Lower lobe of right lung (tissue), 2 donors: ENCODE results near the gene HSBP1L1. TPM values are rescaled to one million over a fixed set of nuclear protein-coding genes. Genes with fewer than 3 reads are reported as not detected.

Experiments used
- ATAC-seq, 2 donors: fragments of 200-7000 bp; cut with Tn5 transposase; one replicate each; pipeline ENCODE4 v1.9.1; 2020 to 2022; ENCODE audit warnings: mild to moderate bottlenecking in 2 of 2, moderate library complexity in 2 of 2
- DNase-seq: peaks from one replicate; pipeline ENCODE4 v3.0.0-alpha.2; 2020
- H3K27ac ChIP-seq: fragments of 200-600 bp; one replicate; pipeline ENCODE4 v1.8.0; 2022
- H3K27me3 ChIP-seq: fragments of 200-600 bp; one replicate; pipeline ENCODE4 v1.8.0; 2022; ENCODE audit warnings: low read depth
- H3K36me3 ChIP-seq: fragments of 200-600 bp; one replicate; pipeline ENCODE4 v1.8.0; 2022; ENCODE audit warnings: mild to moderate bottlenecking
- H3K4me1 ChIP-seq: fragments of 200-600 bp; one replicate; pipeline ENCODE4 v1.8.0; 2022
- H3K4me3 ChIP-seq: fragments of 200-600 bp; one replicate; pipeline ENCODE4 v1.8.0; 2022; ENCODE audit warnings: mild to moderate bottlenecking
- H3K9me3 ChIP-seq: fragments of 200-600 bp; one replicate; pipeline ENCODE4 v1.8.0; 2022
- CTCF ChIP-seq: fragments of 200-600 bp; IDR thresholded peaks from one replicate; pipeline ENCODE4 v1.8.0; 2022; ENCODE audit warnings: antibody characterized with exemption, mild to moderate bottlenecking
- intact Hi-C: fragments of 100-400 bp; cut with DNase I; formaldehyde crosslinking; loops from one replicate; pipeline ENCODE4 v1.11.0; 2022
- total RNA-seq: library from RNA; stranded (reverse); fragmentation: NEBNext Ultra II Directional; extraction: Animal tissue kit (Norgen Biotek cat#: 25700); gene quantifications from one replicate; pipeline ENCODE4 v1.2.1, GENCODE V29; 2021
- donor health status: DM: no; HTN: yes; CAD: no; lungs with severe emphysema.

HSBP1L1 gene
- total RNA-seq, 1 donor from 2014 or later: 46.6 TPM

GRCh38 chr18:79917169-79917852 is 47.1 kb upstream of the HSBP1L1 start:
- TF ChIP-seq CTCF: no peak
- no peaks in the 10 kb centered on the region for H3K4me1 ChIP-seq
- no peaks in the 10 kb centered on the region for H3K27me3 ChIP-seq
- DNase-seq (peak; percentile 36), ATAC-seq (peak in 1 of 2 donors; percentile 4)
- no peak overlapping the region for H3K27ac ChIP-seq
- peaks cover 47% of the 10 kb centered on the region for H3K36me3 ChIP-seq
- H3K4me3 ChIP-seq: no peak overlapping the region
- H3K9me3 ChIP-seq: no peaks in the 10 kb centered on the region
- intact Hi-C loops: no loop called here

- no peaks in the 10 kb centered on the region for H3K9me3 ChIP-seq
- no peaks in the 10 kb centered on the region for H3K27me3 ChIP-seq
- peak; percentile 11 to 34 for ATAC-seq
- intact Hi-C loops: no loop called here
- H3K4me1 ChIP-seq: no peaks in the 10 kb centered on the region
- peaks cover 41% of the 10 kb centered on the region for H3K36me3 ChIP-seq
- no peak for TF ChIP-seq CTCF
- no peak overlapping the region for H3K27ac ChIP-seq
- no peak overlapping the region for H3K4me3 ChIP-seq
- DNase-seq: peak; percentile 34
Observed at GRCh38 chr18:79917853-79918614, 46.4 kb upstream of the HSBP1L1 start.

- Histone ChIP-seq H3K9me3 (no peaks in the 10 kb centered on the region), H3K27me3 (no peaks in the 10 kb centered on the region), H3K4me1 (no peaks in the 10 kb centered on the region), H3K36me3 (peaks cover 44% of the 10 kb centered on the region), H3K4me3 (no peak overlapping the region), H3K27ac (no peak overlapping the region)
- TF ChIP-seq CTCF: no peak
- intact Hi-C loops: no loop called here
- ATAC-seq (no peak), DNase-seq (peak; percentile 34)
Observed at GRCh38 chr18:79918615-79919011, 45.8 kb upstream of the HSBP1L1 start.

- TF ChIP-seq CTCF: no peak
- Histone ChIP-seq H3K27me3 (no peaks in the 10 kb centered on the region), H3K4me1 (no peaks in the 10 kb centered on the region), H3K36me3 (peaks cover 44% of the 10 kb centered on the region), H3K27ac (no peak overlapping the region), H3K9me3 (no peaks in the 10 kb centered on the region), H3K4me3 (no peak overlapping the region)
- ATAC-seq (no peak), DNase-seq (peak; percentile 37)
- intact Hi-C loops: no loop called here
Observed at GRCh38 chr18:79919089-79919488, 45.4 kb upstream of the HSBP1L1 start.

GRCh38 chr18:79921984-79922965 is 42.2 kb upstream of the HSBP1L1 start:
- Histone ChIP-seq H3K4me3 (no peak overlapping the region), H3K9me3 (no peaks in the 10 kb centered on the region), H3K4me1 (peaks cover 8% of the 10 kb centered on the region), H3K36me3 (peaks cover 32% of the 10 kb centered on the region), H3K27me3 (no peaks in the 10 kb centered on the region), H3K27ac (no peak overlapping the region)
- ATAC-seq (no peak), DNase-seq (peak; percentile 18)
- intact Hi-C loops: no loop called here
- no peak for TF ChIP-seq CTCF
